Trophoblast cell (in vitro differentiated cells and primary cell): Measurements from ENCODE around the gene EXOSC9.

ENCODE experiments used
- DNase-seq, 2 donors: peaks; one replicate each; pipeline ENCODE4 v3.0.0-alpha.2; 2016
- H2AFZ ChIP-seq: 2 replicates; pipeline ENCODE4 v1.6.1; 2013; ENCODE audit warnings: low read length, moderate library complexity, mild to moderate bottlenecking; ENCODE audit not compliant: insufficient read depth, poor library complexity
- H2AK5ac ChIP-seq: 2 replicates; pipeline ENCODE4 v1.6.1; 2013; ENCODE audit warnings: mild to moderate bottlenecking, low read length
- H2BK120ac ChIP-seq: 2 replicates; pipeline ENCODE4 v1.6.1; 2013; ENCODE audit warnings: low read length, mild to moderate bottlenecking, moderate library complexity; ENCODE audit not compliant: insufficient read depth, poor library complexity
- H2BK12ac ChIP-seq: 2 replicates; pipeline ENCODE4 v1.6.1; 2013; ENCODE audit warnings: mild to moderate bottlenecking, low read length, moderate library complexity
- H2BK5ac ChIP-seq: 2 replicates; pipeline ENCODE4 v1.6.1; 2013; ENCODE audit warnings: low read length, low read depth, moderate library complexity, mild to moderate bottlenecking; ENCODE audit not compliant: poor library complexity
- H3K14ac ChIP-seq: 2 replicates; pipeline ENCODE4 v1.6.1; 2013; ENCODE audit warnings: mild to moderate bottlenecking, low read length
- H3K18ac ChIP-seq: 2 replicates; pipeline ENCODE4 v1.6.1; 2013; ENCODE audit warnings: mild to moderate bottlenecking, low read length
- H3K23ac ChIP-seq: 2 replicates; pipeline ENCODE4 v1.6.1; 2013; ENCODE audit warnings: low read length
- H3K27ac ChIP-seq: 2 replicates; pipeline ENCODE4 v1.5.1; 2013; ENCODE audit warnings: low read depth, mild to moderate bottlenecking, inconsistent platforms, low read length, moderate library complexity
- H3K27me3 ChIP-seq: 2 replicates; pipeline ENCODE4 v1.6.1; 2013; ENCODE audit warnings: inconsistent platforms, mild to moderate bottlenecking, low read length, moderate library complexity; ENCODE audit not compliant: insufficient read depth
- H3K36me3 ChIP-seq, 2 experiments: 1 replicate in 1 of 2; 2 replicates in 1 of 2; pipeline ENCODE4 v1.6.1; 2013; ENCODE audit warnings: low read length in 2 of 2, mild to moderate bottlenecking in 2 of 2, moderate library complexity in 1 of 2; ENCODE audit not compliant: insufficient read depth in 2 of 2, control insufficient read depth in 1 of 2
- H3K4ac ChIP-seq: 2 replicates; pipeline ENCODE4 v1.6.1; 2013; ENCODE audit warnings: low read depth, mild to moderate bottlenecking, low read length, moderate library complexity
- H3K4me1 ChIP-seq, 2 experiments: 1 replicate in 1 of 2; 2 replicates in 1 of 2; pipeline ENCODE4 v1.6.1; 2013; ENCODE audit warnings: low read length in 2 of 2, mild to moderate bottlenecking in 2 of 2, moderate library complexity in 1 of 2; ENCODE audit not compliant: insufficient read depth in 2 of 2, control insufficient read depth in 1 of 2
- H3K4me2 ChIP-seq: 2 replicates; pipeline ENCODE4 v1.6.1; 2013; ENCODE audit warnings: inconsistent platforms, mild to moderate bottlenecking, low read length, moderate library complexity
- H3K4me3 ChIP-seq: 2 replicates; pipeline ENCODE4 v1.5.1; 2013; ENCODE audit warnings: mild to moderate bottlenecking, low read depth, low read length, inconsistent platforms
- H3K79me1 ChIP-seq: one replicate; pipeline ENCODE4 v1.6.1; 2013; ENCODE audit warnings: low read length
- H3K79me2 ChIP-seq: 2 replicates; pipeline ENCODE4 v1.6.1; 2013; ENCODE audit warnings: low read length, mild to moderate bottlenecking; ENCODE audit not compliant: control insufficient read depth, insufficient read depth, poor library complexity
- H3K9ac ChIP-seq: 2 replicates; pipeline ENCODE4 v1.6.1; 2013; ENCODE audit warnings: mild to moderate bottlenecking, low read length
- H3K9me3 ChIP-seq: 2 replicates; pipeline ENCODE4 v1.6.1; 2013; ENCODE audit warnings: low read depth, mild to moderate bottlenecking, control low read depth, inconsistent platforms, low read length; ENCODE audit not compliant: insufficient read depth
- H4K12ac ChIP-seq: 2 replicates; pipeline ENCODE4 v1.6.1; 2013; ENCODE audit warnings: low read depth, mild to moderate bottlenecking, low read length, moderate library complexity
- H4K8ac ChIP-seq: 2 replicates; pipeline ENCODE4 v1.6.1; 2013; ENCODE audit warnings: low read depth, mild to moderate bottlenecking, low read length, moderate library complexity
- H4K91ac ChIP-seq: one replicate; pipeline ENCODE4 v1.6.1; 2013; ENCODE audit warnings: low read depth, mild to moderate bottlenecking, low read length, moderate library complexity
- WGBS: extraction: QIAGEN DNeasy Blood & Tissue Kit; methylation state at CpG from one replicate; pipeline ENCODE4 v1.1.7; 2013; ENCODE audit warnings: missing lambda C conversion rate; ENCODE audit not compliant: insufficient read length, insufficient coverage; ENCODE audit errors: extremely low coverage; 5-methylcytosine and 5-hydroxymethylcytosine counted together

The EXOSC9 gene

GRCh38 chr4:121863799-121864198, 62.7 kb downstream of the EXOSC9 start:
- H3K23ac ChIP-seq: no peak overlapping the region
- peaks cover 0 to 3% of the 10 kb centered on the region in 2 experiments for H3K36me3 ChIP-seq
- H4K91ac ChIP-seq: no peak overlapping the region
- no peaks in the 10 kb centered on the region for H3K79me2 ChIP-seq
- no peak overlapping the region for H2AK5ac ChIP-seq
- H3K9me3 ChIP-seq: no peaks in the 10 kb centered on the region
- H2BK5ac ChIP-seq: no peak overlapping the region
- H3K4me2 ChIP-seq: no peak overlapping the region
- H3K27me3 ChIP-seq: no peaks in the 10 kb centered on the region
- H3K9ac ChIP-seq: no peak overlapping the region
- no peak overlapping the region for H3K4me3 ChIP-seq
- no peak overlapping the region for H4K12ac ChIP-seq
- H3K79me1 ChIP-seq: no peaks in the 10 kb centered on the region
- no peak overlapping the region for H2BK120ac ChIP-seq
- H3K4me1 ChIP-seq: no peaks in the 10 kb centered on the region
- H3K27ac ChIP-seq: no peak overlapping the region
- H3K14ac ChIP-seq: no peak overlapping the region
- no peak overlapping the region for H3K4ac ChIP-seq
- no peak overlapping the region for H3K18ac ChIP-seq
- H2AFZ ChIP-seq: no peak overlapping the region
- no peak for DNase-seq
- H2BK12ac ChIP-seq: no peak overlapping the region
- H4K8ac ChIP-seq: no peak overlapping the region
- WGBS: no CpG with 5 or more reads among the region's 7 CpGs
